ENCODE data around the gene TULP3.

Gene TULP3

DNA sequence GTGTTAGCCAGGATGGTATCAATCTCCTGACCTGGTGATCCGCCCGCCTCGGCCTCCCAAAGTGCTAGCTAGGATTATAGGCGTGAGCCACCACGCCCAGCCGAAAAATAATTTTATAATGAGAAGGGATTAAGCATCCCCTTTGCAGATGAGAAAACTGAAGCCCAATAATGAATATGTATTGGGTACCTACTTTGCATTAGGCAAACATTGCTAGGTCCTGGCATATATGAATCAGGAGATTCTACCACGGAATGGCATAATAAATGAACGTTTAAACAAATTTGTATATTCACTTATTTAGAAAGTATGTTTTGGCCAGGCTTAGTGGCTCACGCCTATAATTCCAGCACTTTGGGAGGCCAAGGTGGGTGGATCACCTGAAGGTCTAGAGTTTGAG is 32.4 kb downstream of the TULP3 start:
- no peak overlapping the region for H3K4me3 ChIP-seq (ENCODE audit: low read depth, low read length)
- TF ChIP-seq, protein P1, sequence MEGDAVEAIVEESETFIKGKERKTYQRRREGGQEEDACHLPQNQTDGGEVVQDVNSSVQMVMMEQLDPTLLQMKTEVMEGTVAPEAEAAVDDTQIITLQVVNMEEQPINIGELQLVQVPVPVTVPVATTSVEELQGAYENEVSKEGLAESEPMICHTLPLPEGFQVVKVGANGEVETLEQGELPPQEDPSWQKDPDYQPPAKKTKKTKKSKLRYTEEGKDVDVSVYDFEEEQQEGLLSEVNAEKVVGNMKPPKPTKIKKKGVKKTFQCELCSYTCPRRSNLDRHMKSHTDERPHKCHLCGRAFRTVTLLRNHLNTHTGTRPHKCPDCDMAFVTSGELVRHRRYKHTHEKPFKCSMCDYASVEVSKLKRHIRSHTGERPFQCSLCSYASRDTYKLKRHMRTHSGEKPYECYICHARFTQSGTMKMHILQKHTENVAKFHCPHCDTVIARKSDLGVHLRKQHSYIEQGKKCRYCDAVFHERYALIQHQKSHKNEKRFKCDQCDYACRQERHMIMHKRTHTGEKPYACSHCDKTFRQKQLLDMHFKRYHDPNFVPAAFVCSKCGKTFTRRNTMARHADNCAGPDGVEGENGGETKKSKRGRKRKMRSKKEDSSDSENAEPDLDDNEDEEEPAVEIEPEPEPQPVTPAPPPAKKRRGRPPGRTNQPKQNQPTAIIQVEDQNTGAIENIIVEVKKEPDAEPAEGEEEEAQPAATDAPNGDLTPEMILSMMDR (IDR thresholded peaks at IDR 0.05; ENCODE audit: low read depth, low read length): no peak
- DNase-seq (ENCODE audit: low read depth, low spot score): no peak
- in situ Hi-C loops (cut with HindIII; ENCODE audit: low sequenced_read_pairs): no loop called here

DNA sequence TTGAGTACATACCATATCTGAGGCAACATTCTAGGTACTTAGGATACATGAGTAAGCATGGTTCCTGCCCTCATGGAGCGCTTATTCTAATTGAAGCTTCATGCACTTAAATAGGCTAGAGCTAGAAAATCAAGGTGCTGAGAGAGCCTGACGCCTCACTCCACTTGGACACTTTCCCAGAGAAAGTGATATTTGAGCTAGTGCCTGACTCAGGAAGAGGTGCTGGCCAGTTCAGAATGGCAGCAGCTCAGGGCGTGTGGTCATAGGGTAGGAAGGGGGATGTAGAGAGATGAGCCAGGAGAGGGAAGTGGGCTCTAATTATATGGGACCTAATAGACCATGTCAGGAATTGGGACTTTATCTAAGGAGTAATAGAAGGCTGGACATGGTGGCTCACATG is 33.3 kb downstream of the TULP3 start:
- in situ Hi-C loops (cut with HindIII; ENCODE audit: low sequenced_read_pairs): no loop called here
- DNase-seq (ENCODE audit: low read depth, low spot score): peak; percentile 60
- no peak overlapping the region for H3K4me3 ChIP-seq (ENCODE audit: low read depth, low read length)
- TF ChIP-seq, protein P1 (IDR thresholded peaks at IDR 0.05; ENCODE audit: low read depth, low read length): no peak

DNA sequence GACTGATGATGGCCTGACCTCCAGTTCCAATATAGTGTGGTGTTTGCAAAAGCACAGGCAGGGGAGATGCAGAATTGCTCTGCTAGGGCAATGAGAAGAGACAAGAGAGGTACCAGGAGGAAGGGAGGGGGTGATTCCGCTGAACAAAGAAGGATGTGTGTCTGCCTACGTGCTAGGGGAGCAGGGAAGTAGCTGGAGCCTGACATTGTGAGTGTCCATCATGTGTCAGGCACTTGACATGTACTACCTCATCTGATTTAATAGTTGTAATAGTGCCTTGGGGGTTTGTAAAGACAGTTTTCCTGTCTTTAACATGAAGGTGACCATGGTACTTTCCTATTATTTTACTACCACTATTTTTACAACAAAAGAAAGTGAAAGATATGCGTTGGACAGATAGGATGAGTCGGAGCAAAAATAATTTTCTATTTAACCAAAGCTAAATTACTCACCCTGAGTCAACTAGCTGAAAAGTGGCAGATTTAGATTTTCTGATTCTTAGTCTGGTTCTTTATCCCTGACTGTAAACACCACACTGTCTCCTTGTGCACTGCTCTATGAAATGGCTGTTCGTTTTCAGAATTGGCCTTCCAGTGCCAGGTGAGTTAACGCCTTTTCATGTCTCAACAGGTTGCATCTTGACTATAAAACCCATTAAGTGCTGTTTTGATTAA is 34.8 kb downstream of the TULP3 start:
- in situ Hi-C loops (cut with HindIII; ENCODE audit: low sequenced_read_pairs): no loop called here
- no peak overlapping the region for H3K4me3 ChIP-seq (ENCODE audit: low read depth, low read length)
- DNase-seq (ENCODE audit: low read depth, low spot score): no peak
- TF ChIP-seq, protein P1 (IDR thresholded peaks at IDR 0.05; ENCODE audit: low read depth, low read length): no peak

DNA sequence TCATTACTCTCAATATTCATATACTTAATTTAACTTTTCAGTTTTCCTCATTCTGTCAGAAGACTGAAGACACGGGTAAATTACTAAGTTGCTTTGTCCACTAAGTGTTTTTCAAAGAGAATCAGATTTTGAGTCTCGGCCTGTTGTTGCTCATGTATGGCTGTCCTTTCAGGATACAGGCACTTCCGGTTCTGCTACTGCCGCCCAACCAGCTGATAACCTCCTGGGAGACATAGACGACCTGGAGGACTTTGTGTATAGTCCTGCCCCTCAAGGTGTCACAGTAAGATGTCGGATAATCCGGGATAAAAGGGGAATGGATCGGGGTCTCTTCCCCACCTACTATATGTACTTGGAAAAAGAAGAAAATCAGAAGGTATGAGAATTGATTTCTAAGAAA is 40.2 kb downstream of the TULP3 start:
- TF ChIP-seq, protein P1 (IDR thresholded peaks at IDR 0.05; ENCODE audit: low read depth, low read length): no peak
- H3K4me3 ChIP-seq (ENCODE audit: low read depth, low read length): no peak overlapping the region
- no peak for DNase-seq (ENCODE audit: low read depth, low spot score)
- in situ Hi-C loops (cut with HindIII; ENCODE audit: low sequenced_read_pairs): no loop called here

DNA sequence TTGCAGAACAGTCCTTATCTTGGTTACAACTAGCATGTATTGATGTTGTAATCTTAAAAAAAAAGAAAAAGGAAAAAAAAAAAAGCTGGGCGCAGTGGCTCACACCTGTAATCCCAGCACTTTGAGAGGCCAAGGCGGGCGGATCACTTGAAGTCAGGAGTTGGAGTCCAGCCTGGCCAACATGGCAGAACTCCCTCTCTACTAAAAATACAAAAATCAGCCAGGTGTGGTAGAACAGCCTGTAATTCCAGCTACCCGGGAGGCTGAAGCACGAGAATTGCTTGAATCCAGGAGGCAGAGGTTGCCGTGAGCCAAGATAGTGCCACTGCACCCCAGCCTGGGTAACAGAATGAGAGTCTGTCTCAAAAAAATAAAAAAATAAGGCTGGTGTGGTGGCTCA is 42.9 kb downstream of the TULP3 start:
- no peak for DNase-seq (ENCODE audit: low read depth, low spot score)
- no peak overlapping the region for H3K4me3 ChIP-seq (ENCODE audit: low read depth, low read length)
- TF ChIP-seq, protein P1 (IDR thresholded peaks at IDR 0.05; ENCODE audit: low read depth, low read length): no peak
- in situ Hi-C loops (cut with HindIII; ENCODE audit: low sequenced_read_pairs): no loop called here

DNA sequence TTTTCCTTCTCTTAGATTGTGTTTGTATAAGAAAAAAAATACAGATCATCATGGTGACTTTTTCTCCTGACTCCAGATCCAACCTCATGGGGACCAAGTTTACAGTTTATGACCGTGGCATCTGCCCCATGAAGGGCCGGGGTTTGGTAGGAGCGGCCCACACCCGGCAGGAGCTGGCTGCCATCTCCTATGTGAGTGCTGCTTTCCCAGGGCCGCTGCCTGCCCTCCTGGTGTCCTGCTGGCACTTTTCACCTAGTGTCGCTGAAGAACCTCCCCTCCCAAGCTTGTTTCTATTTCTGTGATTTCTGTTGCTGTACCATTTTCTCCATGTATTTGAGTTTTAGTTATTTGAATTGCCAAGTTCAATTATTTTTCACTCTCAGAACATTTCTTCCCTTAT is 43.7 kb downstream of the TULP3 start:
- no peak overlapping the region for H3K4me3 ChIP-seq (ENCODE audit: low read depth, low read length)
- in situ Hi-C loops (cut with HindIII; ENCODE audit: low sequenced_read_pairs): no loop called here
- no peak for DNase-seq (ENCODE audit: low read depth, low spot score)
- TF ChIP-seq, protein P1 (IDR thresholded peaks at IDR 0.05; ENCODE audit: low read depth, low read length): no peak

Measured in astrocyte of the spinal cord (primary cell).